Myocyte (in vitro differentiated cells): ENCODE measurements around the gene PAX2. TPM values are rescaled to one million over a fixed set of nuclear protein-coding genes. Genes with fewer than 3 reads are reported as not detected.

Experiments
- DNase-seq: peaks from one replicate; pipeline ENCODE4 v3.0.0-alpha.2; 2012; ENCODE audit warnings: low read depth
- total RNA-seq: library from RNA; depleted of rRNA; stranded (reverse); fragments of >200 nt; gene quantifications from 2 replicates; pipeline ENCODE4 v1.2.3, GENCODE V29; 2014

Gene PAX2
- total RNA-seq, 1 donor from 2014 or later, result not detected

DNA sequence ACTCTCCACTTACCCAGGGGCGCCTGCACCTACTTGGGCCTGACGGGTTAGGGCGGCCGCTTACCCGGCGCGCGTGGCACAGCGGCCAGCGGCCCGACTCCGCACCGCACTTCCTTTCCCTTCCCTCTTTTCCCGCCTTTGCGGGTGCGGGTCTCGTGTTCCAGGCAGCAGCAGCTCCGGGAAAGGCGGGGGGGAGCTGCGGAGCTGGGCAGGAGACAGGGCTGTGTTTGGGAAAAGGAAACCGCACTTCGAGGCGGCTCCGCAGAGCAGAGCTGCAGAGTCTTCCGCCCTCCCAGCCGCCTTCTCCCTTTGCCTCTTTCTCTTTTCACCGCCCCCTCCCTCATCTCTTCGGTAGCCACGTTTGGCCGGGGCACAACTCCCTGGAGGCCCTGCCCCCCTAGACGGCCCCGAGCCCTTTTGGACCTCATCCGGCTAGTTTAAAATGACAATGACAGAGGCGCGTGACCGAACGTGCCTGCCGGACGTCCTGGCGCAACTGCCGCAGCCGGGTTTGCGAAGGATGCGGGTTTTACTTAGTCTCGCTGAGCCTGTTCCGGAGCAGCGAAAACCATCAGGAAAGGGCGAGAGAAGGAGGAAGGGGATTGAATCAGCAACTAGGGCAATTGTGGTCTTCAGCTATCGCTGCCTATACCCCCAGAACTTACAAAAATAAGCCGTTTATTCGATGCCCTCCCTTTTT lies 7.9 kb upstream of the PAX2 start:
- no peak for DNase-seq

DNA sequence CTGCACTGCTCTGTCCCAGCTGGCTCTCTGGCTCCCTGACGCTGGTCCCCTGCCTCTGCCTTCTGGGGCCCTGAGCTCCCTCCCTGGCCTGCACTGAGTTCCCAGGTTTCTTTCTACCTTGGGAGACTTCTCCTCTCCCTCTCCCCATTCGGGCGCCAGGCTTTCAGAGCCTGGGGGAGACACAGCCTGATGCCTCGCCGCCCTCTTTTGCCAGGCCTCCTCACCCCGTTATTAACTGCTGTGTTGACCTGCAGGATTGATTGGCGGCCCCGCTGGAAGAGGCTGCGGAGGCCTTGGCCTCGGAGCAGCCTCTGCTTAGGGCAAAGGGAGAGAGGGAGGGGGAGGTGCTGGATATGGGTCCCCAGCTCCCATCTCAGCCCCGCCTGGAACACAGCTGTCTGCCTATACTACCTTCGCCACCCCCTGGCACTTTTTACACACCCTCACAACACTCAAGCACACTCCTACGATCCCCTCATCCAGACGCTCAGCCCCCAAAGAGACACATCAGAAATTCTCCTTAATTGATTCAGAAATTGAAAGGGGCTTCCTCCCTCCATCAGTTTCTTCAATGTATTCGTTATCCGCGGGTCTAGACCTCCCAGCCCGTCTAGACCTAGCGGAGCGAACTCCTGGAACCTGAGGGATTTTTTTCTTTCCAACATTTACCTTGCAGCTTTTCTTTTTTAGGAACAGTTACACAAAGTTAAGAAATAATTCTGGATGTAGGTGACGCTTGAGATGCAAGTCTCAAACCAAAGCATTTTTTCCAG lies 7.1 kb upstream of the PAX2 start:
- no peak for DNase-seq

GRCh38 chr10:100739517-100740368 lies 5.6 kb upstream of the PAX2 start:
- DNase-seq, result no peak

DNA sequence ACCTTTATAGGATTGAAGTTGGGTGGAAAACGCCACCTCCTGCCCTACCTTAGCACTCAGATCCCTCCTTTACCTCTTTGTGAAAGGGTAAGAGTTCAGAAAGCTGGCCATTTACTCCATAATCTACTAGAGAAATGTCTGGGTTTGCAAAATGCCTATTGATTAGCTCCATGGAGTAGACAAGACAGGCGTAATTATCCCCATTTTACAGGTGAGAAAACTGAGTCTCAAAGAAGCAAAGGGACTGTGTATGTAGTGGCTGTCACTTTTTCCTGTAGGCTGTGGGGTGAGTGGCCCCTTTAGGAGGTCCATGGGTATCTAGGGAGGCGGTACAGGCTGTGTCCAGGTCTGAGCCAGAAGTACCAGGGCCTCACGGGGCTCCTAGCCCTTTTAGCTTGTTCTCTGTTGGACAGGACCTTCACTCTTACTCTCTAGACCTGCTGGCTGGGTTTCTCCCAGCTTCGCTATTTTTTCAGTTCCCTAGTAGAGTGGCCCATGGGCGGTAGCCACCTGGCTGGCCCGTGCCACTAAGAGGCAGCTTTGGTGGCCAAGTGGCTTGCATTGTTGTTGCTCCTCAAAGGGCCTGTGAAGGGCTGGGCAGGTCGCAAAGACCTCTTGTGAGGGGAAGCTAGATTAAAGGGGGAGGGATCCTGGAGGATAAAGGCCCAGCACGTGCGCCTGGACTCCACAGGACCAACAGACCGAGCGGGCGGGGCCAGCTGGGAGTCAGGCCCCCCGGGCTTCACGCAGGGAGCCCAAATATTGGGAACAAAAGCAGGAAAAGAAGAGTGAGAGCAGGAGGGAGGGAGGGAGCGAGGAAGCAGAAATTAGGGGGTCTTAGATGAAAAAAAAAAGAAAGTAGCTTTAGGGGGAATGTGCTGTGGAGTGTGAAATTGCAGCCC lies 4.7 kb upstream of the PAX2 start:
- DNase-seq, result no peak

DNA sequence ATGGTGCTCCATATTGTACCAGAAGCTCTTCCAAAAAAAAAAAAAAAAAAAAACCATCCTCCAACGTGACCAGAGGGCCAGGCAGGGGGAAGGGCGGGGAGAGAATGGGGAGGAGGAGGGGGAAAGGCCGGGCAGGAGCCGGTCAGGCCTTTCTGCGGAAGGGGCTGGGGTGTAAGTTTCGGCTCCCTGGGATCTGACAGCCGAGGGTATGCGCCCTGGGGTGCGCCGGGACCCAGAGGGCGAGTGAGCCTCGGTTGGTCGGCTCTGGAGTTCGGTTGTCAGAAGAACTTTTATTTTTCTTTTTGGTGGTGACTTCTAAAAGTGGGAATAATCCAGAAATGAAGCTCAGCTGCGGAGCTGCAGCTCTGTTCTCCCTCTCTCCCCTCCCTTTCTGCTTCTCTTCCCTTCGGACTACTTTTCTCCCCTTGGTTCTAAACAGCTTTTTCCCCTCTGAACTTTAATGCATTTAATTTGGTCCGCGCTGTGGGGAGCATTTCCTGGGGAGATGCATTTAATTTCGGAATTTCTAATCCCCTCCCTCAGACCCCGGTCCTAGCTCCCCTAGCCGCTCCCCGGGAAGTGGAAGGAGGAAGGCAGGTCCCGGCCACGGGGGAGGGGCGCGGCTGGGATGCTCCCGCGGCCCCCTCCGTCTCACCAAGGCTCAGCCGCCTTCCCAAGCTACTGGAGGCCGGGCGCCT lies 3.9 kb upstream of the PAX2 start:
- DNase-seq, result no peak

DNA sequence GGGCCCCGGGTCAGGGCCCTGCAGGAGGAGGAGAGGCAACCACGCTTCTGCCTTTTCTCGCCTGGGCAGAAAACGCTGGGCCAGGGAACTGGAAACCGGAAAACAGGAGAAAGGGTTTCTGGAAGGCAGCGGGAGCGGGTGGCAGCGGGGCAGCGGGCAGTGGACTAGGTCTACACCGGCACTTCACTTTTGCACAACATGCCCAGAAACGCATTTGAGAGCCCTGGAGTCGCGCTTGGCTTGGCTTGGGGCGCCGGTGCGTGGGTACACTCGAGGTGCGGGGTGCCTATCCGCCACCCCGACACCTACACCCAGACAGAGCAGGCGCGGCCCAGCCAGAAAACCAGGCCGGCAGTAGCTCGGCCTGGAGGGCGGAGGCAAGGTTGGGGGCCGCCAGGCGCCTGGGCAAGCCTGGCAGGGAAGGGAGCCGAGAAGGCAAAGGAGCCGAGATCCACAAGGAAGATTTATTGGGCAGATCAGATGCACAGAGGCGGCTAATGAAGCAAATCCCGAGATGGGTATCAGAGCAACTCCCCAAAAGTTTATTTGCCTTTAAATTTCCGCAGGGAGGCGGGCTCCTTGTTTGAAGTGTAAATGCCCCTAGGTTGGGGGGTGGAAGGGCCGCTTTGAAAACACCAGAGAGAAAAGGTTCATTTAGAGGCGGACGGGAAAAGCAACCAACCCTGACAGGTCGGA lies 3.2 kb upstream of the PAX2 start:
- no peak for DNase-seq

DNA sequence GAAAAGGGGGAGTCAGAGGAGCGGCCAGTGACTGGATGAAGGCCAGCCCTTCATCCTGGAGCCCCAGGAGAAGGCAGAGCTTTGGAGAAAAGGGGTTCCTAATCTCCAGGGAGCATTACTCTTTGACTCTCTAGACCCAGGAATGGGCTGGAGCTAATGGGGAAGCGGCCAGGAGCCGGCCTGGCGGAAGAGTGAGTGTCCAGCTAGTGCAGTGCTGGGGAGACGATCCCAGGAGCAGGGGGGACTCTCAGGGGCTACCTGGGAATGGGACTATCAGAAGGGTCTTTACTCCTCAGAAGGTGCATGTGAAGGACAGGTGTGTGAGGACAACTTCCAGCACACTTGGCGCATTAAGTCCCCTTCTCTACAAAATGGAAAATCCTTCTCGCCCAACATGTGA lies 2.4 kb upstream of the PAX2 start:
- DNase-seq, result no peak

DNA sequence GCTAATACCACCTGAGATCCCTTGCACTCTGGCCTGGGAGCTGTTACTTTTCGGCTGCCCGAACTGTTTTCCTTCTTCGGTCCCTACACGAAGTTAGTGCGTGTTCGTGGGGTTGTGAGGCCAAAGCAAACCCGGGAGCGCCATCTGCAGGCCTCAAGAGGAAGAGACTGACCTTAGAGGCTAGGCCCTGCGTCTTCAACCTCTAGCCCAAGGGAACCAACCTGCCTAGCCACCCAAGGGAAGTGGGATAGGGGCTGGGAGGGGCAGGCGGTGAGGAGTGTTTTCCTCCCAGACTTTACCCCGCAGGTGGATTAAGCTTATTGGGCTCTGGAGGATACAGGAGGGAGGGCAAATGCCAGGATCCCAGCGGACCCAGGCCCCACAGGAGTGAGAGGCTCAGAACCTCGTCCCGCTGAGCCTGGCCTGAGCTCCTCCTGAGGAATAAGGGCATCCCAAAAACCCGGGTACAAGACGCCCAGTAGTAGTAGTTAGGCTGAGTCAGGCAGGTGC lies 1.7 kb upstream of the PAX2 start:
- DNase-seq, result peak; percentile 74

DNA sequence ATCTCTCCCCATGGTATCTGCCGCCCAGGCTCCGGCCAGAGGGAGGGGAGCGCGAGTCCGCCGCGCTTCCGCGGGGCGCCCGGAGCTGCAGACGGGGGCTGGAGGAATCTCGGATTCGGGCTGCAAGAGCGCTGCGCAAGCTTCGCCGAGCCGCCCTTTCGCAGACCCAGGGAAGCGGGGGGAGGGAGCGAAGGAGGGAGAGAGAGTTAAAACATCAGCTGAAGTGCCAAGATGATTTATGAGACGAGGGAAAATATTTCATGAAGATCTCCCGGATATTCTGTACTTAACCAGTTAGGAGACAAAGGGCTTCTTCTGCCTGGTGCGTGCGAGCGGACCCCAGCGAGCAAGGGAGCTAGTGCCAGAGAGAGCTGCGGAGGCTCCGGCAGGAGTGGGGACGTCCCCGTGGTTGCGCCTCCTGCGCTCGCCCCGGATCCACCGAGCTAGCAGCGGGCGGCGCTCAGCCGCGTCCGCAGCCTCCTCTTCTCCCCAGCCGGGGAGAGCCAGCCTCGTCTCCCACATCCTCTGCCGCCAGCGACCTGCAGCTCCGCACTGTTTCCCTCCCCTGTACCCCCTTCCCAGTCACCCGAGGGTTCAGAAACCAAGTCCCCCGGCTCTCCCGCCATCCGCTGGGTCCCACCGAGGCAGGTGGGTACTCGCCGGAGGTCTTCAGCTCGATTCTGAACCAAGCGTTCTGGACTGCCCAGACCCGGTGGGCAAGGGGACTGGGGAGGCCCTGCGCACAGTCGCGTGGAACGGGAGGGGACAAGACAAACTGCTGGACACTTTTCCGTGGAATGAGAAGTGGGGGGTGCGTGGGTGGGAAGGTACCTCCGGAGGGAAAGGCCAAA lies 1.0 kb upstream of the PAX2 start:
- DNase-seq, result no peak

GRCh38 chr10:100745882-100746783 lies 751 bp downstream of the PAX2 start:
- no peak for DNase-seq

DNA sequence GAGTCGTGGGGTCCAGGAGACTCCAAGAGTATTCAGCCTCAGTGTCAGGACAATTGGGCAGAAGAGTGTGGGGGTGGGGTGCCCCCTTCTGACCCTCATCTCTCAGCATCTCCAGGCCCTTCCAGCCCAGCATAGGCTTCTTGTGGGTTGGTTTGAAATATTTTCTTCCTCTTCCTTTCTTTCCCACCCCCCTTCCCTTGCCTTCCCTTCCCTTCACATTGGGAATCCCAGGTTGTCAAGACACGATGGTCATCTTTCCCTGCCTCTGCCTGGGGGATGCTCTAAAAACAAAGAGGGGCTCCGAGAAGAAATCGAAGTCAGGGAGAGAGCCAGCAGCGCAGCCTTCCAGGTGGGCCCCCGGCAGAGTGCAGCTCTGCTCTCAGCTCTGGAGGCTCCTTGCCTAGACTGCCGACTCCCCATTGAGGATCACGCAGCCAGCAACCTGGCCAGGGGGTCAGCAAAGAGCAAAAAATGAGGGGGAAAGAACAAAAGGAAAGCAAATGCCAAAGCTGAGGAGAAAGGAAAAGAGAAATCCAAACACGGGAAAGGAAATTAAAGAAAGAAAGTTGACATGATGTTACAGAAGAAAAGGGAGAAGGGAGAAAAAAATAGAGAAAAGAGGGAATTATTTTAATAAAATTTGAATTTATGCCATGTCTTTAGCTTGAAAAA lies 1.5 kb downstream of the PAX2 start:
- no peak for DNase-seq

GRCh38 chr10:100747456-100748230 lies 2.3 kb downstream of the PAX2 start:
- no peak for DNase-seq

- DNase-seq, result no peak
Measured at GRCh38 chr10:100748231-100749058, 3.1 kb downstream of the PAX2 start.

GRCh38 chr10:100749059-100749308 lies 3.6 kb downstream of the PAX2 start:
- no peak for DNase-seq
